ENCODE measurements around the gene EPN1.

- no peak for TF ChIP-seq CTCF (conservative IDR thresholded peaks at IDR 0.05 in 1 of 2, IDR thresholded peaks at IDR 0.05 in 1 of 2; ENCODE audit: low read depth in 1 of 2, low read length in 2 of 2)
- TF ChIP-seq EZH2 (IDR thresholded peaks at IDR 0.05; ENCODE audit: low read length, missing control alignments): no peak
Measured at GRCh38 chr19:55676889-55677505, 2.0 kb downstream of the EPN1 start.

Measured in fibroblast of lung (primary cell).